ENCODE data around the gene IGF1R. TPM values are rescaled to one million over a fixed set of nuclear protein-coding genes. Genes with fewer than 3 reads are reported as not detected.
A peak's percentile ranks its signal among the peaks of the same experiment; 100 is the strongest.

Gene IGF1R
- total RNA-seq, 4 donors from 2014 or later, result 51.5 to 146 (median 89.6) TPM

- TF ChIP-seq CTCF (IDR thresholded peaks at IDR 0.05), result no peak
- TF ChIP-seq POLR2A (IDR thresholded peaks at IDR 0.05), result peak in 1 of 2 donors; percentile 67
- peak; percentile 41 to 44 for DNase-seq
These were observed 3.4 kb downstream of the IGF1R start for GRCh38 chr15:98651581-98652220.

GRCh38 chr15:98653686-98654085 is 5.3 kb downstream of the IGF1R start:
- intact Hi-C loops (cut with DNase I), result no loop called here
- TF ChIP-seq CTCF (IDR thresholded peaks at IDR 0.05) (no peak), POLR2A (IDR thresholded peaks at IDR 0.05) (no peak)
- 10 to 38% methylated on average over 1 of the region's 1 CpG for WGBS, 2 donors
- Histone ChIP-seq H3K9me3 (no peaks in the 10 kb centered on the region), H3K4me3 (replicated peaks in 1 of 3) (no peak overlapping the region), H3K36me3 (no peaks in the 10 kb centered on the region), H3K27me3 (no peaks in the 10 kb centered on the region), H3K27ac (peak overlapping the region; percentile 11 to 97 (median 92)), H3K4me1 (peaks cover 41 to 49% of the 10 kb centered on the region in 2 donors)
- DNase-seq, result no peak

More at GRCh38 chr15:98651581-98652220, 3.4 kb downstream of the IGF1R start:
- peak overlapping the region in 2 of 3 donors; percentile 79 to 98 for H3K4me3 ChIP-seq (replicated peaks in 1 of 3)
- H3K27ac ChIP-seq, result peak overlapping the region; percentile 77 to 97 (median 92)
- WGBS, 2 donors, result 37% methylated on average over 14 of the region's 14 CpGs
- no peaks in the 10 kb centered on the region for H3K36me3 ChIP-seq
- no peaks in the 10 kb centered on the region for H3K27me3 ChIP-seq
- peaks cover 40 to 41% of the 10 kb centered on the region in 2 donors for H3K4me1 ChIP-seq
- no peaks in the 10 kb centered on the region for H3K9me3 ChIP-seq
- intact Hi-C loops (cut with DNase I), result no loop called here

GRCh38 chr15:98654790-98655360 is 6.5 kb downstream of the IGF1R start:
- Histone ChIP-seq H3K4me1 (peaks cover 44 to 49% of the 10 kb centered on the region in 2 donors), H3K36me3 (no peaks in the 10 kb centered on the region), H3K27me3 (no peaks in the 10 kb centered on the region), H3K4me3 (replicated peaks in 1 of 3) (no peak overlapping the region), H3K9me3 (no peaks in the 10 kb centered on the region), H3K27ac (peak overlapping the region in 2 of 3 donors; percentile 39 to 92)
- 70 to 71% methylated on average over 4 of the region's 4 CpGs for WGBS, 2 donors
- TF ChIP-seq CTCF (IDR thresholded peaks at IDR 0.05) (no peak), POLR2A (IDR thresholded peaks at IDR 0.05) (no peak)
- DNase-seq, result peak; percentile 23 to 32
- intact Hi-C loops (cut with DNase I), result no loop called here

GRCh38 chr15:98655732-98656131 is 7.4 kb downstream of the IGF1R start:
- intact Hi-C loops (cut with DNase I), result no loop called here
- H3K4me1 ChIP-seq, result peaks cover 44 to 49% of the 10 kb centered on the region in 2 donors
- WGBS, 2 donors, result 79 to 80% methylated on average over 8 of the region's 8 CpGs

More at GRCh38 chr15:98655732-98656131, 7.4 kb downstream of the IGF1R start:
- Histone ChIP-seq H3K9me3 (no peaks in the 10 kb centered on the region), H3K27me3 (no peaks in the 10 kb centered on the region), H3K36me3 (no peaks in the 10 kb centered on the region), H3K27ac (peak overlapping the region in 2 of 3 donors; percentile 34 to 92), H3K4me3 (replicated peaks in 1 of 3) (no peak overlapping the region)
- TF ChIP-seq CTCF (IDR thresholded peaks at IDR 0.05) (no peak), POLR2A (IDR thresholded peaks at IDR 0.05) (no peak)
- peak in 1 of 2 donors; percentile 27 for DNase-seq
